ENCODE data around the gene KAZN.

GRCh38 chr1:14591600-14591999, 6.9 kb upstream of the KAZN start:
- TF ChIP-seq, protein P1, sequence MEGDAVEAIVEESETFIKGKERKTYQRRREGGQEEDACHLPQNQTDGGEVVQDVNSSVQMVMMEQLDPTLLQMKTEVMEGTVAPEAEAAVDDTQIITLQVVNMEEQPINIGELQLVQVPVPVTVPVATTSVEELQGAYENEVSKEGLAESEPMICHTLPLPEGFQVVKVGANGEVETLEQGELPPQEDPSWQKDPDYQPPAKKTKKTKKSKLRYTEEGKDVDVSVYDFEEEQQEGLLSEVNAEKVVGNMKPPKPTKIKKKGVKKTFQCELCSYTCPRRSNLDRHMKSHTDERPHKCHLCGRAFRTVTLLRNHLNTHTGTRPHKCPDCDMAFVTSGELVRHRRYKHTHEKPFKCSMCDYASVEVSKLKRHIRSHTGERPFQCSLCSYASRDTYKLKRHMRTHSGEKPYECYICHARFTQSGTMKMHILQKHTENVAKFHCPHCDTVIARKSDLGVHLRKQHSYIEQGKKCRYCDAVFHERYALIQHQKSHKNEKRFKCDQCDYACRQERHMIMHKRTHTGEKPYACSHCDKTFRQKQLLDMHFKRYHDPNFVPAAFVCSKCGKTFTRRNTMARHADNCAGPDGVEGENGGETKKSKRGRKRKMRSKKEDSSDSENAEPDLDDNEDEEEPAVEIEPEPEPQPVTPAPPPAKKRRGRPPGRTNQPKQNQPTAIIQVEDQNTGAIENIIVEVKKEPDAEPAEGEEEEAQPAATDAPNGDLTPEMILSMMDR (IDR thresholded peaks at IDR 0.05 in 8 of 11, conservative IDR thresholded peaks at IDR 0.05 in 3 of 11), result no peak
- no peak for TF ChIP-seq POLR2A (IDR thresholded peaks at IDR 0.05)
